Mucosa of gallbladder (tissue), 1 donor: ENCODE measurements around the gene ZNF407. TPM values are rescaled to one million over a fixed set of nuclear protein-coding genes. Genes with fewer than 3 reads are reported as not detected.

Experiments used
- DNase-seq: peaks from one replicate; pipeline ENCODE4 v3.0.0-alpha.2; 2020; ENCODE audit warnings: low spot score
- total RNA-seq: library from RNA; stranded (reverse); gene quantifications from one replicate; pipeline ENCODE4 v1.2.1, GENCODE V29; 2021
- donor health status: DM: no; HTN: no; CAD: no.

Gene ZNF407
- total RNA-seq, 1 donor from 2014 or later = 15.0 TPM

DNA sequence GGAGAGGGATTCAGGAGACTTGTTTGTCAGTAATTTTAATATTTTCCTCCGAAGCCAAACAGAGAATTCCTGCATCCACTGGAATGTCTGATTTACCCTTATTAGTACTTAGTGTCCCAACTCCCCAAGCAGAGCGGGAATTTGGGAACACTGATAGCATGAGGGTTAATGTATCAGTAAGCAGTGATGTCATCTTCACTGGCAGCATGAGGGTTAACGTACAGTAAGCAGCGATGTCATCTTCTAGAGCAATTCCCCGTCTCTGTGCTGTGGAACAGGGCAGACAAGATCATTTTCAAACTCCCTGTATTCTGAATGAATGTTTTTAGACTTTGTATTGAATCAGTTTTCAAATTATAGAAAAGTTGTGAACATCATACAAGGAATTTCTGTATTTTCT is 228.9 kb downstream of the ZNF407 start:
- DNase-seq = no peak

- no peak for DNase-seq
Measured at GRCh38 chr18:74828200-74828599, 230.5 kb downstream of the ZNF407 start.

GRCh38 chr18:74831571-74832250 is 234.0 kb downstream of the ZNF407 start:
- no peak for DNase-seq

DNA sequence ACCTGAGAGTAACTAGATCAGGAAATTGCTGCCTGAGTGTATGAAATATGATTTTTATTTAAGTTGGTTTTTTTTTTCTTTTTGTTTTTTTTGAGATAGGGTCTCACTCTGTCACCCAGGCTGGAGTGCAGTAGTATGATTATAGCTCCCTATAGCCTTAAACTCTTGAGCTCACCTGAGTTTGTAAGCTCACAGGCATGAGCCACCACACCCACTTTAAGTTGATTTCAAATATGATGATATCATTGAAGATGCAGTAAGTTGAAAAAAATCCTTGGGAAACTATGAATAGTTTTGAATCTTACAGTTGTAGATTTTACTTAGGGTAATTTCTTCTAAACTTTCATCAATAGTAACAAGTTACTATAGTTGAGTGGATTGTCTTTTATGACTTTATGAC is 234.7 kb downstream of the ZNF407 start:
- DNase-seq = no peak

DNA sequence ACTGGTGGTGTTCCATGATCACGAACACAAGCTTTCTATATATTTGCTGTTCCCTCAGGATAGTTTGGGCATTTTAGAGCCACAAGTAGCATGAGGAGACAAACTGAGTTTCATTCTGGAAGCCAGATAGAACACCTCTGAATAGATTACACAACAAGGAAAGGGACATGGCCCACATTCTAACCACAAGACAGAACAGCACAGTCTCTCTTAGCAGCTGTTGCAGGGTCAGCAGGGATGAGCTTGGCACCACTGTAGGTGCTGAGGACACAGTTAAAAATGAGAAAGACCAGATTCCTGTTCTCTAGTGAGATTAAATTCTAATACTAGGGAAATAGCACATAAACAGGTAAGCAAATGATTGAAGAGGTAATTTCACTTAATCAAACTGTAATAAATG is 235.3 kb downstream of the ZNF407 start:
- no peak for DNase-seq

GRCh38 chr18:74834424-74835309 is 237.0 kb downstream of the ZNF407 start:
- DNase-seq = no peak

GRCh38 chr18:74836296-74837139 is 238.8 kb downstream of the ZNF407 start:
- DNase-seq = peak; percentile 17

- DNase-seq = no peak
Measured at GRCh38 chr18:74840492-74841167, 243.0 kb downstream of the ZNF407 start.

DNA sequence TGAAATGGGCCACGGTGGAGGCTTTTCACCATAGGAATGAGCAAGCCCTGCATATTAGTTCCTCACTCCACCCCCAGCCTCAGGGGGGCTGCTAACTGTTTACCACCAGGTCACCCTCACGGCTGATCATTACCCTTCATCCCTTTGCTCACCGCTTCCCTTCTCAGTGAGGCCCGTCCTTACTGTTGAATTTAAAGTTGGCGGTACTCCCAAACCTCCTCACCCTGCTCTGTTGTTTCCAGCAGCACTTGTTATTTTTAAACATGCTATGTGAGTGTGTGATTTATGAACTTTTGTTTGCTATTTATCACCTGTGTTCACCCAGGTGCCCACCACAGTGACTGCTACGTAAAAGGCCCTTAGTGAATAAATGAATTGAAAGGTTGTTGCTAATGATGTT is 243.6 kb downstream of the ZNF407 start:
- no peak for DNase-seq

DNA sequence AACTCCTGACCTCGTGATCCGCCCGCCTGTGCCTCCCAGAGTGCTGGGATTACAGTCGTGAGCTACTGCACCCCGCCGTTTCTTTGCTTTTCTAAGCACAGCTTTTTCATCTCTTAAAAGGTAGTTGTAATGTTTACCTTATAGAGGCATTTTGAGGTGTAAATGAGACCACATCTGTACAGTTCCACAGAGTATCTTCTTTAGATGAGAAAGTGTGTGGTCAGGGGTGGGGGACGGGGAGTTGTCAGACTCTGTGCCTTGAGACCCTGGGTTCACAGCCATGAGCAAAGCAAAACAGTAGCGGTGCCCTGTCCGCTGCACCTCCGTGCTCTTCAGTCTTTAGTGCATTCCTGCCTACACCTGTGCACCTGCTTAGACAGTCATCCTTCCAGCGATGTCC is 251.6 kb downstream of the ZNF407 start:
- no peak for DNase-seq

DNA sequence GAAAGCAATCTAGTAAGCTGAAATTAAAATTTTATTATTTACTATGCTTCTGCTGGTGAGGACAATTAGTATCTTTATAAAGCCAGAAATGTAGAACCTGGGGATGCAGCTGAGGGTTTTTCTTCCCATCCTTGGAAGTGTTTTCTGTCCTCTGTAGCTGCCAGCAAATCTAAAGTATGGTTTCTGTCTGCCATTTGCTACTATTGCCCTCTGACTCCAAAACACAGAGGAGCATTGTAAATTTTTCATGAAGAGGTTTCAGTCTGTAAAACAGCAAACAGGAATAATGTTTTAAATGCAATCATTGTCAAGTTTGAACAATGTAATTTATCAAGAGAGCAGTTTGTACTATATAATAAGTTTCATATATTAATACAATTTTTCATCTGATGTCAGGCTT is 258.8 kb downstream of the ZNF407 start:
- DNase-seq = no peak

DNA sequence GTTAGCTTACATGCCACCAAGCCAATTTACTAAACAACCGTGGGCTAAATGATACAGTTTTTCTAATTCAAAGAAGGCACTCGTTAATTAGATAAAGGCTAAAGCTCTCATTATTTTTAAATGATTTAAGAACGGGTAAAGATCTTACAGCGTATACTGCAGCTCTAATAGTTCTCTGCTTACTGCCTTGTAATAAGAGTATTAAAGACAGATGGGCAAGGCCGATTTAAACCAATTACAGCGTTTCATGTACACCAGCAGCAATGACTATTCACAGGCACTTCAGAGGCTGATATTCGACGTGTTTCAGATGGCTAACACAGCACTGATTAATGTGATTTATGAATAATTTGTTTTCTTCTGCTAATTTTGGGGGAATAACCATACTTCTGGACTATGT is 259.3 kb downstream of the ZNF407 start:
- DNase-seq = no peak

DNA sequence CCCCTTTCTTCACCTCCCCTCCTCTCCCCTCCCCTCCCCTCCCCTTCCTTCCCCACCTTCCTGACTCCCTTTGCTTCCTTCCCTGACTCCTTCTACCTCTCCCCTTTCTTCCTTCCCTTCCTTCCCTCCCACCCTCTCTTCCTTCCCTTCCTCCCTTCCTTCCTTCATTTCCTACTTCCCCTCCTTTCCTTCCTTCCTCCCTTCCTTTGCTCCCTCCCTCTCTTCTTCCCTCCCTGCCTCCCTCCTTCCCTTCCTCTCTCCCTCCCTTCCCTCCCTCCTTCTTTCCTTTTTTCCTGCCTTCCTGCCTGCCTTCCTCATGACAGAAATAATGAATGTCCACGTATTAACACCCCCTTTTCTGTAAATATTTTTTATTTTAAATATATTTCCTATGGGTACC is 260.2 kb downstream of the ZNF407 start:
- no peak for DNase-seq

GRCh38 chr18:74861154-74861553 is 263.5 kb downstream of the ZNF407 start:
- no peak for DNase-seq

DNA sequence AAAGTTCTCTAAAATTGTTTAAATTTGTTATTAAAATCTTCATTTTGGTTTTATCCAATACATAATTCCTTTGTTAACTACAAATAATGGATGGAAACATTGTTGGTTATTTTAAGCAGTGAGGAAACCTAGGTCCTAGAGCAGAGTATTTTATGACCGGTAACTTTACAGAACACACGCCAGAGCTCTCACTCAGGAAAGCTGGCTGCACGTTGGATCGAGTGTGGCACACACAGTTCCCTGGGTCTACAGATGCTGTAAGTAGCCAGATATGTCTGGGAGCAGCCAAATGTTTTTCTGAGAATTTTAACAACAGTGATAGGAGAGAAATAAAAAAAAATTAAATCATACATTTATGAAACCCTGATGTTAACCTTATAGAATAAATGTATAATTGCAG is 264.4 kb downstream of the ZNF407 start:
- DNase-seq = no peak

- DNase-seq = no peak
Measured at GRCh38 chr18:74866577-74866976, 268.9 kb downstream of the ZNF407 start.

DNA sequence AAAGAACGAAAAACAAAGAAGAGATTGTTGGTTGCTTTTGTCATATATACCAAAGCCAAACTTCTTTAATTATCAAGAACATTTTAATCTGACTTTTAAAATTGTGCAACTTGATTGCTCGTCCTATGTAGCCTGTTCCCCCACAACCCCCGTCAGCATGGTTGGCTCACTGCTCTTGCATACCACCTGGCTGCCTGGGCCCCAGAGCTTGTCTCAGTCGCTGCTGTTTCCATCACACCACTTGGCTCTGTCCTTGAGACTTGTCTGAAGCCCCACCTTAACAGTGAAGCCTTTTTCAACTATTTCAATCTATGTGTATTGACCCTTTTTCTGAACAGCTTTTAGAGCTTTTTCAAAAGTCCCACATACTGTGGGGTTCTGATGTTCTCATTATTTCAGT is 270.8 kb downstream of the ZNF407 start:
- no peak for DNase-seq

GRCh38 chr18:74869904-74870863 is 272.5 kb downstream of the ZNF407 start:
- DNase-seq = no peak

GRCh38 chr18:74870950-74871349 is 273.3 kb downstream of the ZNF407 start:
- no peak for DNase-seq

GRCh38 chr18:74873629-74874028 is 276.0 kb downstream of the ZNF407 start:
- no peak for DNase-seq

DNA sequence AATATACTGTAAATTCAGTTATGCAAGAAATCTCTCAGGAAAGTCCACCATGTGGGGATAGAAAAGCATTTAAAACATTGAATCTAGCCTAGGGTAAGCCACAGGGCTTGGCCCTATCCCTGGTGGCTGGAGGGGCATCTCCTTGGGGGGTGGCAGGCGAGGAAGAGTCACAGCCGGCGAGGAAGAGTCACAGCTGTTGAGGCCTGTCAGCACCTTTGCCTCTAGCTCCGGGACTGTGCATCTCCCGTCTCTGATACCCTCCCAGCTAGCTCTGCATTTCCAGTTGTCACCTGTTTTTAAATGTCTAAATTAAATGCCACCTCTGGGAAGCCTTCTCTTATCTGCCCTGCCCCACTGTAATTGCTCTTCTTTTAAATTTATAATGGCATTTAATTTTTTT is 276.7 kb downstream of the ZNF407 start:
- DNase-seq = no peak
